DOHH2 (cell line): Measurements from ENCODE around the gene SPCS2.

Experiments
- EZH2phosphoT487 ChIP-seq: fragments of 200-600 bp; sonication (generic); IDR thresholded peaks from 2 replicates; pipeline ENCODE4 v1.6.1; 2017; ENCODE audit warnings: borderline replicate concordance, mild to moderate bottlenecking, antibody characterized with exemption, low read length, moderate library complexity, mixed read lengths
- TF ChIP-seq, protein P1 (sequence below): fragments of 200-600 bp; sonication (generic); IDR thresholded peaks from one replicate; pipeline ENCODE4 v1.5.1; 2014; ENCODE audit warnings: antibody characterized with exemption, mild to moderate bottlenecking, low read depth, low read length; ENCODE audit not compliant: poor library complexity, severe bottlenecking

DNA sequence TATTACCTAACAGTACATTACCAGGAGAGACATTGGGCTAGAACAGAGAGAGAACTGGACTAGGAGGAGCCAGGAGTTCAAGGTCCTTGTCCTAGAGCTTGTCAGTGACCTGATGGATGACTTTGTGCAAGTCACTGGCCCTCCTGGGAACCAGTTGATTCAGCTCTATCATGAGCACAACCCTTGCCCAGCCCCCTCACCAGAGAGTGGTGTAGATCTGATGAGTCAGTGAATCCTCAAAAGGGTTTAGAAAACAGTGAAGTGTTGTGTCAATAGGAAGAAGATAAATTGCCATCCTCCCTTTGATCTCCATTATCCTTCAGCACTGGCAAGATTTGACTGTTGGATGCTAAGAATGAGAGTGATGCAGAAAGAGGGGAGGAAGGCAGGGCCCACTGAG lies 64.0 kb downstream of the SPCS2 start:
- TF ChIP-seq, protein P1, sequence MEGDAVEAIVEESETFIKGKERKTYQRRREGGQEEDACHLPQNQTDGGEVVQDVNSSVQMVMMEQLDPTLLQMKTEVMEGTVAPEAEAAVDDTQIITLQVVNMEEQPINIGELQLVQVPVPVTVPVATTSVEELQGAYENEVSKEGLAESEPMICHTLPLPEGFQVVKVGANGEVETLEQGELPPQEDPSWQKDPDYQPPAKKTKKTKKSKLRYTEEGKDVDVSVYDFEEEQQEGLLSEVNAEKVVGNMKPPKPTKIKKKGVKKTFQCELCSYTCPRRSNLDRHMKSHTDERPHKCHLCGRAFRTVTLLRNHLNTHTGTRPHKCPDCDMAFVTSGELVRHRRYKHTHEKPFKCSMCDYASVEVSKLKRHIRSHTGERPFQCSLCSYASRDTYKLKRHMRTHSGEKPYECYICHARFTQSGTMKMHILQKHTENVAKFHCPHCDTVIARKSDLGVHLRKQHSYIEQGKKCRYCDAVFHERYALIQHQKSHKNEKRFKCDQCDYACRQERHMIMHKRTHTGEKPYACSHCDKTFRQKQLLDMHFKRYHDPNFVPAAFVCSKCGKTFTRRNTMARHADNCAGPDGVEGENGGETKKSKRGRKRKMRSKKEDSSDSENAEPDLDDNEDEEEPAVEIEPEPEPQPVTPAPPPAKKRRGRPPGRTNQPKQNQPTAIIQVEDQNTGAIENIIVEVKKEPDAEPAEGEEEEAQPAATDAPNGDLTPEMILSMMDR: no peak
- TF ChIP-seq EZH2phosphoT487: no peak
